ENCODE data around the gene DENR. TPM values are rescaled to one million over a fixed set of nuclear protein-coding genes. Genes with fewer than 3 reads are reported as not detected.
A peak's percentile ranks its signal among the peaks of the same experiment; 100 is the strongest.
"Not testable (repeated sequence)": the region's sequence is repeated elsewhere in the genome, so short reads cannot be mapped to it uniquely, and the experiment has no call there.

The DENR gene
- total RNA-seq (10 to 100 TPM; 29.5 to 65.5 (median 46.1) TPM), polyA plus RNA-seq (10 to 100 TPM; 54.7 to 75.8 TPM), total RNA-seq (55.1 reads per million, percentile 73 among the genes with 10 or more reads in this experiment)

- CTCF ChIA-PET, result interaction anchor here (0.5 to 2.7 kb wide), 4 partner anchors 114 to 861 kb away, joined by 3 to 8 read pairs (median 4); no protein-coding TSS in a partner anchor
- peak within 1 kb of the TSS; percentile 89 to 98 (median 96) for H3K27ac Mint-ChIP-seq
- peaks cover 12 to 19% of the 10 kb centered on the region in 2 donors for H3K4me1 ChIP-seq (ENCODE audit: control insufficient read depth in 2 of 2, insufficient read depth in 2 of 2, low read length in 2 of 2)
- POLR2A ChIA-PET, result interaction anchor here (0.5 to 3.1 kb wide), 8 partner anchors 9 to 414 kb away, joined by 3 to 17 read pairs (median 6); partner anchors contain the start of genes CCDC62, KNTC1, RSRC2 and ZCCHC8
- H3K4me3 Mint-ChIP-seq, result peak within 1 kb of the TSS; percentile 93 to 100 (median 96)
- peak within 1 kb of the TSS; percentile 94 for H3K27ac ChIP-seq (ENCODE audit: low read depth, low read length)
- DNase-seq, result peak; percentile 98 to 100 (median 99)
- peaks cover 3 to 33% (median 28%) of the 10 kb centered on the region in 5 donors for H3K36me3 Mint-ChIP-seq
- intact Hi-C loops (cut with micrococcal nuclease), result loop anchor here (1.0 to 10.0 kb wide), 18 partner anchors 22 to 960 kb away; partner anchors contain the start of genes CCDC62 (in 2 of the 2), DIABLO (in 2 of the 2), KNTC1 (in 2 of the 2) and SBNO1 (in 2 of the 2)
- no peaks in the 10 kb centered on the region for H3K27me3 Mint-ChIP-seq
- H3K4me3 ChIP-seq (ENCODE audit: low read length), result peak within 1 kb of the TSS; percentile 87
- H3K36me3 ChIP-seq (ENCODE audit: control insufficient read depth in 2 of 3, insufficient read depth in 3 of 3, low read length in 3 of 3), result peaks cover 6 to 34% (median 20%) of the 10 kb centered on the region in 3 experiments
- H3K27me3 ChIP-seq (ENCODE audit: control insufficient read depth in 2 of 2, insufficient read depth in 2 of 2, low read length in 2 of 2), result no peaks in the 10 kb centered on the region
- no peaks in the 10 kb centered on the region for H3K9me3 Mint-ChIP-seq
- H3K4me1 Mint-ChIP-seq, result peaks cover 31 to 70% (median 60%) of the 10 kb centered on the region in 7 donors
- no peaks in the 10 kb centered on the region for H3K9me3 ChIP-seq (ENCODE audit: control insufficient read depth in 2 of 3, low read length in 3 of 3)
- peak; percentile 99 for ATAC-seq
These were observed at the start of gene DENR for GRCh38 chr12:122752464-122753318. DENR (plus strand) TSS chr12:122752824; CDS start chr12:122753702, 878 bp downstream.

- H3K27ac ChIP-seq (ENCODE audit: low read depth, low read length); DNase-seq; H3K36me3 Mint-ChIP-seq; CTCF ChIA-PET; H3K27ac Mint-ChIP-seq; H3K4me3 ChIP-seq (ENCODE audit: low read length); H3K4me1 ChIP-seq (ENCODE audit: control insufficient read depth in 2 of 2, insufficient read depth in 2 of 2, low read length in 2 of 2); H3K9me3 Mint-ChIP-seq; POLR2A ChIA-PET; H3K27me3 ChIP-seq (ENCODE audit: control insufficient read depth in 2 of 2, insufficient read depth in 2 of 2, low read length in 2 of 2); H3K9me3 ChIP-seq (ENCODE audit: control insufficient read depth in 2 of 3, low read length in 3 of 3); H3K4me3 Mint-ChIP-seq; intact Hi-C loops (cut with micrococcal nuclease); H3K27me3 Mint-ChIP-seq; H3K36me3 ChIP-seq (ENCODE audit: control insufficient read depth in 2 of 3, insufficient read depth in 3 of 3, low read length in 3 of 3); H3K4me1 Mint-ChIP-seq: not testable (repeated sequence)
- ATAC-seq, result peak; percentile 83
These were observed 49.6 kb upstream of the DENR start, which contains the start of gene HCAR2 for GRCh38 chr12:122702890-122703611. HCAR2 (minus strand) TSS chr12:122703357; CDS start chr12:122703283, 74 bp downstream.

GRCh38 chr12:122703841-122704240 is 48.8 kb upstream of the DENR start:
- H3K27me3 Mint-ChIP-seq; H3K9me3 Mint-ChIP-seq; ATAC-seq; CTCF ChIA-PET; H3K27ac Mint-ChIP-seq; H3K4me1 ChIP-seq (ENCODE audit: control insufficient read depth in 2 of 2, insufficient read depth in 2 of 2, low read length in 2 of 2); H3K9me3 ChIP-seq (ENCODE audit: control insufficient read depth in 2 of 3, low read length in 3 of 3); intact Hi-C loops (cut with micrococcal nuclease); POLR2A ChIA-PET; DNase-seq; H3K27me3 ChIP-seq (ENCODE audit: control insufficient read depth in 2 of 2, insufficient read depth in 2 of 2, low read length in 2 of 2); H3K36me3 ChIP-seq (ENCODE audit: control insufficient read depth in 2 of 3, insufficient read depth in 3 of 3, low read length in 3 of 3); H3K4me3 ChIP-seq (ENCODE audit: low read length); H3K4me3 Mint-ChIP-seq; H3K4me1 Mint-ChIP-seq; H3K36me3 Mint-ChIP-seq; H3K27ac ChIP-seq (ENCODE audit: low read depth, low read length): not testable (repeated sequence)

GRCh38 chr12:122709287-122709686 is 43.3 kb upstream of the DENR start:
- H3K9me3 Mint-ChIP-seq; ATAC-seq; DNase-seq; CTCF ChIA-PET; H3K4me1 ChIP-seq (ENCODE audit: control insufficient read depth in 2 of 2, insufficient read depth in 2 of 2, low read length in 2 of 2); H3K9me3 ChIP-seq (ENCODE audit: control insufficient read depth in 2 of 3, low read length in 3 of 3); H3K27me3 ChIP-seq (ENCODE audit: control insufficient read depth in 2 of 2, insufficient read depth in 2 of 2, low read length in 2 of 2); H3K27ac ChIP-seq (ENCODE audit: low read depth, low read length); H3K4me1 Mint-ChIP-seq; H3K4me3 Mint-ChIP-seq; H3K4me3 ChIP-seq (ENCODE audit: low read length); intact Hi-C loops (cut with micrococcal nuclease); H3K27ac Mint-ChIP-seq; H3K36me3 ChIP-seq (ENCODE audit: control insufficient read depth in 2 of 3, insufficient read depth in 3 of 3, low read length in 3 of 3); POLR2A ChIA-PET; H3K36me3 Mint-ChIP-seq; H3K27me3 Mint-ChIP-seq: not testable (repeated sequence)

GRCh38 chr12:122710341-122710740 is 42.3 kb upstream of the DENR start:
- intact Hi-C loops (cut with micrococcal nuclease); H3K9me3 ChIP-seq (ENCODE audit: control insufficient read depth in 2 of 3, low read length in 3 of 3); POLR2A ChIA-PET; H3K4me3 ChIP-seq (ENCODE audit: low read length); CTCF ChIA-PET; DNase-seq; H3K9me3 Mint-ChIP-seq; H3K27me3 ChIP-seq (ENCODE audit: control insufficient read depth in 2 of 2, insufficient read depth in 2 of 2, low read length in 2 of 2); H3K36me3 ChIP-seq (ENCODE audit: control insufficient read depth in 2 of 3, insufficient read depth in 3 of 3, low read length in 3 of 3); H3K27ac Mint-ChIP-seq; H3K27ac ChIP-seq (ENCODE audit: low read depth, low read length); H3K36me3 Mint-ChIP-seq; H3K4me1 ChIP-seq (ENCODE audit: control insufficient read depth in 2 of 2, insufficient read depth in 2 of 2, low read length in 2 of 2); H3K27me3 Mint-ChIP-seq; H3K4me3 Mint-ChIP-seq; ATAC-seq; H3K4me1 Mint-ChIP-seq: not testable (repeated sequence)

GRCh38 chr12:122711266-122711665 is 41.4 kb upstream of the DENR start:
- H3K27ac ChIP-seq (ENCODE audit: low read depth, low read length); CTCF ChIA-PET; H3K4me1 ChIP-seq (ENCODE audit: control insufficient read depth in 2 of 2, insufficient read depth in 2 of 2, low read length in 2 of 2); H3K27ac Mint-ChIP-seq; H3K9me3 ChIP-seq (ENCODE audit: control insufficient read depth in 2 of 3, low read length in 3 of 3); H3K36me3 ChIP-seq (ENCODE audit: control insufficient read depth in 2 of 3, insufficient read depth in 3 of 3, low read length in 3 of 3); POLR2A ChIA-PET; H3K4me1 Mint-ChIP-seq; H3K9me3 Mint-ChIP-seq; H3K27me3 ChIP-seq (ENCODE audit: control insufficient read depth in 2 of 2, insufficient read depth in 2 of 2, low read length in 2 of 2); H3K4me3 ChIP-seq (ENCODE audit: low read length); H3K27me3 Mint-ChIP-seq; DNase-seq; intact Hi-C loops (cut with micrococcal nuclease); H3K36me3 Mint-ChIP-seq: not testable (repeated sequence)
- peak overlapping the region in 1 of 10 donors; percentile 28 for H3K4me3 Mint-ChIP-seq
- ATAC-seq, result peak; percentile 61

All from naive thymus-derived CD4-positive, alpha-beta T cell (primary cell).